NCI-H526 (cell line): ENCODE results near the gene FBXO9.
A peak's percentile ranks its signal among the peaks of the same experiment; 100 is the strongest.

Experiments used
- DNase-seq, 2 experiments: peaks; one replicate each; lab custom pipeline; 2025; lab: John Stamatoyannopoulos, UW

Gene FBXO9

GRCh38 chr6:53065266-53066076 is at the start of gene FBXO9:
TSS of gene FBXO9 (plus strand) at chr6:53065404. CDS start at chr6:53065790, 386 bp downstream.
- DNase-seq: peak in 1 of 2 experiments; percentile 75

GRCh38 chr6:53015486-53015885 is 49.7 kb upstream of the FBXO9 start:
- no peak for DNase-seq

- no peak for DNase-seq
Measured at GRCh38 chr6:53018446-53018845, 46.8 kb upstream of the FBXO9 start.

GRCh38 chr6:53020005-53020744 is 45.0 kb upstream of the FBXO9 start:
- no peak for DNase-seq

- DNase-seq: no peak
Measured at GRCh38 chr6:53023323-53023722, 41.9 kb upstream of the FBXO9 start.

- no peak for DNase-seq
Measured at GRCh38 chr6:53026526-53026925, 38.7 kb upstream of the FBXO9 start.

GRCh38 chr6:53027131-53027718 is 38.0 kb upstream of the FBXO9 start:
- no peak for DNase-seq

- no peak for DNase-seq
Measured at GRCh38 chr6:53028467-53028866, 36.7 kb upstream of the FBXO9 start.

GRCh38 chr6:53029257-53029656 is 35.9 kb upstream of the FBXO9 start:
- DNase-seq: no peak

GRCh38 chr6:53029761-53030160 is 35.4 kb upstream of the FBXO9 start:
- DNase-seq: no peak

- DNase-seq: no peak
Measured at GRCh38 chr6:53031281-53031680, 33.9 kb upstream of the FBXO9 start.

GRCh38 chr6:53032849-53033248 is 32.4 kb upstream of the FBXO9 start:
- no peak for DNase-seq

- DNase-seq: no peak
Measured at GRCh38 chr6:53033764-53034163, 31.4 kb upstream of the FBXO9 start.

GRCh38 chr6:53035549-53036213 is 29.5 kb upstream of the FBXO9 start:
- DNase-seq: no peak

- no peak for DNase-seq
Measured at GRCh38 chr6:53038141-53038540, 27.1 kb upstream of the FBXO9 start.

GRCh38 chr6:53038596-53038995 is 26.6 kb upstream of the FBXO9 start:
- no peak for DNase-seq

- DNase-seq: no peak
Measured at GRCh38 chr6:53041356-53041755, 23.8 kb upstream of the FBXO9 start.

- DNase-seq: no peak
Measured at GRCh38 chr6:53042112-53042511, 23.1 kb upstream of the FBXO9 start.

- DNase-seq: no peak
Measured at GRCh38 chr6:53043581-53043980, 21.6 kb upstream of the FBXO9 start.

- DNase-seq: no peak
Measured at GRCh38 chr6:53044071-53044470, 21.1 kb upstream of the FBXO9 start.

- DNase-seq: no peak
Measured at GRCh38 chr6:53044572-53044971, 20.6 kb upstream of the FBXO9 start.

- DNase-seq: no peak
Measured at GRCh38 chr6:53045891-53046673, 19.1 kb upstream of the FBXO9 start.
